HG02884 (cell line): Measurements from ENCODE around the gene AATF.

Experiments
- ATAC-seq: cut with Tn5 transposase; IDR thresholded peaks from one replicate; pipeline ENCODE4 v1.9.1; 2021; ENCODE audit warnings: mild to moderate bottlenecking, moderate library complexity; ENCODE audit not compliant: unreplicated experiment

AATF gene

GRCh38 chr17:37098910-37099664 lies 150.3 kb downstream of the AATF start:
- ATAC-seq, result no peak

GRCh38 chr17:37100231-37100630 lies 151.5 kb downstream of the AATF start:
- no peak for ATAC-seq

DNA sequence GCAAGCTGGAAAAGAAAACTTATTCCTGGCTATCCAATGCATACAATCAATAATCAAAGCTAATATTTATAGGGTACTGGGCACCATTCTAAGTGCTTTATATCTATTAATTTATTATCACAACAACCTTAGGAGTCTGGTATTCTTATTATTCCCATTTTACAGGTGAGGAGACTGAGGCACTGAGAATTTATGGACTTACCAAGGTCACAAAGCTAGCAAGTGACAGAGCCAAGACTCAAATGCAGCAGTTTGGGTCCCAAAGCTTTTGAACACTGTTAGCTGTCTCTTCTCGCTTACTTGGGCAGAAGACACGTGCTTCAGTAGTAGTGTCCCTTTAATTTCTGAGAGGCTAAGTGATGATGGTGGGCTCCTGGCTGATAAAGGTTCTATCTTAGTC lies 152.6 kb downstream of the AATF start:
- no peak for ATAC-seq

DNA sequence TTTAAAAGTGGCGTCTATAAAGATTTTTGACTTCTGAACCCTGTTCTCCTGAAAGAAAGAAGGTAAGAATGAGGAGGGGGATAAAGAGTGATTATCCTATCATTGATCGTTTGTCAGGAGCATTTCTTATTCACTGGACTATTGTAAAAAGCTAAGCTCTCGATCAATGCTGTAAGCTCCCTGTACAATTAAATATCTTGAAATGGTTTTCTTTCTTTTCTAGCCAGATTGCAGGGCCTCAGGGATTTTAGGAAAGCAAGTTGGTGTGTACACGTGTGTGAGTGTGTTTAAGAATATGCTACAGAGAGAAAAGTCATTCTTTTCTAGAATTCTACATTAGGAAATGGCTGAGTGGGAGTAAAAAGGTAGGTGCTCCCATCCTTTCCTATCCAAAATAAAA lies 154.5 kb downstream of the AATF start:
- ATAC-seq, result no peak

GRCh38 chr17:37106049-37106448 lies 157.3 kb downstream of the AATF start:
- no peak for ATAC-seq
